Spleen (tissue), 7 donors: ENCODE data around the gene CHD5.

Experiments
- POLR2AphosphoS5 ChIP-seq, 3 donors: sonication (generic); formaldehyde crosslinking; IDR thresholded peaks; one replicate each; pipeline ENCODE4 v1.5.1; 2017; ENCODE audit warnings: antibody characterized with exemption in 3 of 3
- TF ChIP-seq, protein P1 (sequence below), 11 experiments: fragments of 200-600 bp in 7 of 11; fragments of 450-650 bp in 4 of 11; sonication (generic) in 4 of 11; IDR thresholded peaks in 8 of 11; conservative IDR thresholded peaks in 3 of 11; 1 replicate in 7 of 11; 2 replicates in 4 of 11; pipeline versions ENCODE4 v1.4.0 to v1.8.0; 2016 to 2021; ENCODE audit warnings: antibody characterized with exemption in 11 of 11, inconsistent platforms in 4 of 11, mild to moderate bottlenecking in 1 of 11
- donor health status: DM: no; HTN: no; CAD: no; lungs with moderate emphysema.
- donor health status: DM: no; HTN: no; CAD: no.
- donor health status: DM: no; HTN: no; CAD: no.

DNA sequence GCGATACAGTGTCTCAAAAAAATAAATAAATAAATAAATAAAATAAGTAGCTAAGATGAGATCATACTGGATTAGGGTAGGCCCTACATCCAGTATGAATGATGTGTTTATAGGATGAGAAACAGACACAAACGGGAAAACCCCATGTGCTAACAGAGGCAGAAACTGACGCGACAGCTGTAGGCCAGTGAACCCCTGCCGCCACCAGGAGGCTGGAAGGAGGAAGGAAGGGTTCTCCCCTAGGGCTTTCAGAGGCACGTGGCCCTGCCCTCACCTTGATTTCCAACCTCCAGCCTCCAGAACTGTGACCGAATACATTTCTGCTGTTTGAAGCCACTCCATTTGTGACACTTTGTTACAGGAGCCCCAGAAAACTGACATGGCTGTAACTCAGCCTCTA is 38.5 kb downstream of the CHD5 start:
- TF ChIP-seq, protein P1, sequence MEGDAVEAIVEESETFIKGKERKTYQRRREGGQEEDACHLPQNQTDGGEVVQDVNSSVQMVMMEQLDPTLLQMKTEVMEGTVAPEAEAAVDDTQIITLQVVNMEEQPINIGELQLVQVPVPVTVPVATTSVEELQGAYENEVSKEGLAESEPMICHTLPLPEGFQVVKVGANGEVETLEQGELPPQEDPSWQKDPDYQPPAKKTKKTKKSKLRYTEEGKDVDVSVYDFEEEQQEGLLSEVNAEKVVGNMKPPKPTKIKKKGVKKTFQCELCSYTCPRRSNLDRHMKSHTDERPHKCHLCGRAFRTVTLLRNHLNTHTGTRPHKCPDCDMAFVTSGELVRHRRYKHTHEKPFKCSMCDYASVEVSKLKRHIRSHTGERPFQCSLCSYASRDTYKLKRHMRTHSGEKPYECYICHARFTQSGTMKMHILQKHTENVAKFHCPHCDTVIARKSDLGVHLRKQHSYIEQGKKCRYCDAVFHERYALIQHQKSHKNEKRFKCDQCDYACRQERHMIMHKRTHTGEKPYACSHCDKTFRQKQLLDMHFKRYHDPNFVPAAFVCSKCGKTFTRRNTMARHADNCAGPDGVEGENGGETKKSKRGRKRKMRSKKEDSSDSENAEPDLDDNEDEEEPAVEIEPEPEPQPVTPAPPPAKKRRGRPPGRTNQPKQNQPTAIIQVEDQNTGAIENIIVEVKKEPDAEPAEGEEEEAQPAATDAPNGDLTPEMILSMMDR (IDR thresholded peaks at IDR 0.05 in 8 of 11, conservative IDR thresholded peaks at IDR 0.05 in 3 of 11): peak in 1 of 11 experiments; percentile 16
- TF ChIP-seq POLR2AphosphoS5 (IDR thresholded peaks at IDR 0.05): no peak
